Gastroesophageal sphincter (tissue), 3 donors: ENCODE data around the gene FAM168B.

Source experiments
- EP300 ChIP-seq: sonication (generic); formaldehyde crosslinking; IDR thresholded peaks from one replicate; pipeline ENCODE4 v1.6.1; 2017; ENCODE audit warnings: antibody characterized with exemption, mild to moderate bottlenecking
- POLR2A ChIP-seq, 2 donors: fragments of 450-650 bp; IDR thresholded peaks; one replicate each; pipeline ENCODE4 v1.6.1; 2017; ENCODE audit warnings: antibody characterized with exemption in 2 of 2, mild to moderate bottlenecking in 2 of 2, moderate library complexity in 1 of 2
- POLR2AphosphoS5 ChIP-seq: sonication (generic); formaldehyde crosslinking; IDR thresholded peaks from one replicate; pipeline ENCODE4 v1.6.1; 2017; ENCODE audit warnings: antibody characterized with exemption
- TF ChIP-seq, protein P1 (sequence below), 4 experiments: fragments of 200-600 bp in 2 of 4; fragments of 450-650 bp in 2 of 4; sonication (generic) in 1 of 4; IDR thresholded peaks; one replicate each; pipeline ENCODE4 v1.5.1; 2017 to 2019; ENCODE audit warnings: antibody characterized with exemption in 4 of 4, mild to moderate bottlenecking in 2 of 4, moderate library complexity in 2 of 4

DNA sequence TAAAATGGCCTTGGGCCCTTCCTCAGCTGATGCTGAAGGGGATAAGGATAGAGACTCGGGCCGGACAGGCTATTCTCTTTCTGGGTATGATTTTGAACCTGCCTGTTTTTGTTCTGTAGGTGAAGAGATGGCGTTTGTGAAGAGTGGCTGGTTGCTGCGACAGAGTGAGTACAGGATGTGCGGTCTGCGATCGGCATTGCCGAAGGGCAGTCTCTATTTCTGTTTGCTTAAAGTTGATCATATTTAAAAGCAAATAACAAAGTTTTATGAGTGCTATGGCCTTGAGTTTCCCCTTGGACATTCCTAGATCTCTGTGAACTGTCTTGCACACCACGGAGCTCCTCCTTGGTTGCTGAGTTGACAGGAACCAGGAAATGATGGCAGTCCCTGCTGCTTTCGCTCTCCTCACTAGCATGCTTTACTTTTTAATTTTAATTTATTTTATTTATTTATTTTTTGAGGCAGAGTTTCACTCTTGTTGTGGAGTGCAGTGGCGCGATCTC is 27.6 kb upstream of the FAM168B start:
- TF ChIP-seq, protein P1, sequence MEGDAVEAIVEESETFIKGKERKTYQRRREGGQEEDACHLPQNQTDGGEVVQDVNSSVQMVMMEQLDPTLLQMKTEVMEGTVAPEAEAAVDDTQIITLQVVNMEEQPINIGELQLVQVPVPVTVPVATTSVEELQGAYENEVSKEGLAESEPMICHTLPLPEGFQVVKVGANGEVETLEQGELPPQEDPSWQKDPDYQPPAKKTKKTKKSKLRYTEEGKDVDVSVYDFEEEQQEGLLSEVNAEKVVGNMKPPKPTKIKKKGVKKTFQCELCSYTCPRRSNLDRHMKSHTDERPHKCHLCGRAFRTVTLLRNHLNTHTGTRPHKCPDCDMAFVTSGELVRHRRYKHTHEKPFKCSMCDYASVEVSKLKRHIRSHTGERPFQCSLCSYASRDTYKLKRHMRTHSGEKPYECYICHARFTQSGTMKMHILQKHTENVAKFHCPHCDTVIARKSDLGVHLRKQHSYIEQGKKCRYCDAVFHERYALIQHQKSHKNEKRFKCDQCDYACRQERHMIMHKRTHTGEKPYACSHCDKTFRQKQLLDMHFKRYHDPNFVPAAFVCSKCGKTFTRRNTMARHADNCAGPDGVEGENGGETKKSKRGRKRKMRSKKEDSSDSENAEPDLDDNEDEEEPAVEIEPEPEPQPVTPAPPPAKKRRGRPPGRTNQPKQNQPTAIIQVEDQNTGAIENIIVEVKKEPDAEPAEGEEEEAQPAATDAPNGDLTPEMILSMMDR (IDR thresholded peaks at IDR 0.05): no peak
- TF ChIP-seq POLR2AphosphoS5 (no peak), POLR2A (IDR thresholded peaks at IDR 0.05) (no peak), EP300 (no peak)
